H9 (cell line): ENCODE data around the gene ACOT7. TPM values are rescaled to one million over a fixed set of nuclear protein-coding genes. Genes with fewer than 3 reads are reported as not detected.

ENCODE experiments used
- DNase-seq: peaks from one replicate; pipeline ENCODE4 v3.0.0-alpha.2; 2017
- H2AFZ ChIP-seq: one replicate; pipeline ENCODE4 v1.6.1; 2013; ENCODE audit warnings: mild to moderate bottlenecking, low read length, control low read depth, moderate library complexity
- H2AK5ac ChIP-seq: 2 replicates; pipeline ENCODE4 v1.6.1; 2013; ENCODE audit warnings: low read length, control low read depth, mixed read lengths; ENCODE audit not compliant: insufficient read length
- H2BK120ac ChIP-seq: one replicate; pipeline ENCODE4 v1.6.1; 2013; ENCODE audit warnings: low read depth, mild to moderate bottlenecking, low read length, control low read depth, inconsistent platforms; ENCODE audit not compliant: poor library complexity, severe bottlenecking
- H2BK12ac ChIP-seq: 2 replicates; pipeline ENCODE4 v1.6.1; 2013; ENCODE audit warnings: low read length, control low read depth, mixed read lengths, low read depth; ENCODE audit not compliant: insufficient read length
- H2BK15ac ChIP-seq: 2 replicates; pipeline ENCODE4 v1.6.1; 2013; ENCODE audit warnings: low read depth, low read length, control low read depth
- H2BK20ac ChIP-seq: one replicate; pipeline ENCODE4 v1.6.1; 2013; ENCODE audit warnings: low read depth, mild to moderate bottlenecking, low read length, control low read depth, inconsistent platforms; ENCODE audit not compliant: poor library complexity, severe bottlenecking
- H2BK5ac ChIP-seq: 2 replicates; pipeline ENCODE4 v1.6.1; 2013; ENCODE audit warnings: low read length, control low read depth, mixed read lengths; ENCODE audit not compliant: insufficient read length
- H3K14ac ChIP-seq: 2 replicates; pipeline ENCODE4 v1.6.1; 2013; ENCODE audit warnings: low read length, control low read depth; ENCODE audit not compliant: insufficient read depth
- H3K18ac ChIP-seq: 2 replicates; pipeline ENCODE4 v1.6.1; 2013; ENCODE audit warnings: low read depth, mild to moderate bottlenecking, mixed read lengths, low read length, control low read depth; ENCODE audit not compliant: insufficient read length
- H3K23ac ChIP-seq: 2 replicates; pipeline ENCODE4 v1.6.1; 2013; ENCODE audit warnings: low read length, control low read depth, mixed read lengths, low read depth; ENCODE audit not compliant: insufficient read length
- H3K23me2 ChIP-seq: 2 replicates; pipeline ENCODE4 v1.6.1; 2013; ENCODE audit warnings: low read depth, mild to moderate bottlenecking, mixed read lengths, low read length, control low read depth; ENCODE audit not compliant: insufficient read length, poor library complexity, severe bottlenecking
- H3K27ac ChIP-seq: 2 replicates; pipeline ENCODE4 v1.5.1; 2013; ENCODE audit warnings: low read length, control low read depth, mixed read lengths, low read depth; ENCODE audit not compliant: insufficient read length
- H3K27me3 ChIP-seq: 2 replicates; pipeline ENCODE4 v1.6.1; 2013; ENCODE audit warnings: low read length, control low read depth, inconsistent platforms; ENCODE audit not compliant: insufficient read depth
- H3K4ac ChIP-seq: 2 replicates; pipeline ENCODE4 v1.6.1; 2013; ENCODE audit warnings: low read depth, mild to moderate bottlenecking, control low read depth, inconsistent platforms, low read length, moderate library complexity
- H3K4me1 ChIP-seq: 2 replicates; pipeline ENCODE4 v1.6.1; 2013; ENCODE audit warnings: low read length, control low read depth, inconsistent platforms; ENCODE audit not compliant: insufficient read depth
- H3K4me2 ChIP-seq: 2 replicates; pipeline ENCODE4 v1.6.1; 2013; ENCODE audit warnings: low read length, control low read depth, mixed read lengths; ENCODE audit not compliant: insufficient read length, insufficient read depth
- H3K56ac ChIP-seq: 2 replicates; pipeline ENCODE4 v1.6.1; 2013; ENCODE audit warnings: low read depth, mild to moderate bottlenecking, mixed read lengths, low read length, control low read depth; ENCODE audit not compliant: insufficient read length
- H3K79me1 ChIP-seq: 2 replicates; pipeline ENCODE4 v1.6.1; 2013; ENCODE audit warnings: low read depth, mild to moderate bottlenecking, moderate library complexity, low read length, control low read depth, inconsistent platforms; ENCODE audit not compliant: insufficient read depth, poor library complexity, severe bottlenecking
- H3K79me2 ChIP-seq: 2 replicates; pipeline ENCODE4 v1.6.1; 2013; ENCODE audit warnings: low read length, control low read depth, inconsistent platforms; ENCODE audit not compliant: insufficient read depth
- H3K9ac ChIP-seq: 2 replicates; pipeline ENCODE4 v1.6.1; 2013; ENCODE audit warnings: low read length, control low read depth, mixed read lengths; ENCODE audit not compliant: insufficient read length; ENCODE audit errors: extremely low read depth
- H3K9me3 ChIP-seq: one replicate; pipeline ENCODE4 v1.6.1; 2013; ENCODE audit warnings: low read depth, low read length, inconsistent platforms; ENCODE audit not compliant: control insufficient read depth
- H3T11ph ChIP-seq: one replicate; pipeline ENCODE4 v1.6.1; 2013; ENCODE audit warnings: mild to moderate bottlenecking, low read length, control low read depth, inconsistent platforms
- H4K20me1 ChIP-seq: one replicate; pipeline ENCODE4 v1.6.1; 2013; ENCODE audit not compliant: control insufficient read depth, insufficient read length, insufficient read depth
- H4K5ac ChIP-seq: 2 replicates; pipeline ENCODE4 v1.6.1; 2013; ENCODE audit warnings: low read depth, mild to moderate bottlenecking, mixed read lengths, low read length, control low read depth; ENCODE audit not compliant: insufficient read length
- H4K8ac ChIP-seq: replicated peaks from 2 replicates; pipeline ENCODE4 v1.6.1; 2013; ENCODE audit warnings: low read length, control low read depth, mixed read lengths, low read depth; ENCODE audit not compliant: insufficient read length
- H4K91ac ChIP-seq: 2 replicates; pipeline ENCODE4 v1.6.1; 2013; ENCODE audit warnings: low read depth, mild to moderate bottlenecking, moderate library complexity, mixed read lengths, low read length, control low read depth; ENCODE audit not compliant: insufficient read length
- H3K27ac Mint-ChIP-seq, 3 experiments: 2 replicates in 2 of 3; 3 replicates in 1 of 3; pipeline ENCODE4 v1.8.0; 2020 to 2021; ENCODE audit warnings: mixed read lengths in 3 of 3, mild to moderate bottlenecking in 1 of 3, moderate library complexity in 1 of 3
- H3K27me3 Mint-ChIP-seq: 2 replicates; pipeline ENCODE4 v1.8.0; 2021; ENCODE audit warnings: low read depth, mild to moderate bottlenecking, moderate library complexity, mixed read lengths
- H3K36me3 Mint-ChIP-seq, 3 experiments: 2 replicates in 2 of 3; 3 replicates in 1 of 3; pipeline ENCODE4 v1.8.0; 2020 to 2021; ENCODE audit warnings: low read depth in 3 of 3, mixed read lengths in 3 of 3; ENCODE audit not compliant: insufficient read depth in 1 of 3
- H3K4me1 Mint-ChIP-seq, 2 experiments: 2 replicates each; pipeline ENCODE4 v1.8.0; 2020; ENCODE audit warnings: mixed read lengths in 2 of 2
- H3K4me3 Mint-ChIP-seq, 2 experiments: 2 replicates in 1 of 2; 3 replicates in 1 of 2; pipeline ENCODE4 v1.8.0; 2020 to 2021; ENCODE audit warnings: mild to moderate bottlenecking in 2 of 2, mixed read lengths in 2 of 2, moderate library complexity in 1 of 2
- H3K9me3 Mint-ChIP-seq, 2 experiments: 2 replicates in 1 of 2; 3 replicates in 1 of 2; pipeline ENCODE4 v1.8.0; 2020; ENCODE audit warnings: mild to moderate bottlenecking in 2 of 2, mixed read lengths in 2 of 2, moderate library complexity in 1 of 2
- WGBS: extraction: QIAGEN DNeasy Blood & Tissue Kit; methylation state at CpG from one replicate; pipeline ENCODE4 v1.1.7; 2013; ENCODE audit warnings: missing lambda C conversion rate, low lambda C conversion rate, mixed read lengths; ENCODE audit not compliant: insufficient read length; ENCODE audit errors: extremely low coverage; 5-methylcytosine and 5-hydroxymethylcytosine counted together
- total RNA-seq: library from RNA; stranded (reverse); gene quantifications from 2 replicates; pipeline ENCODE4 v1.2.1, GENCODE V29; 2021
- TF ChIP-seq, protein P1 (sequence below): fragments of 200-600 bp; sonication (generic); conservative IDR thresholded peaks from 3 replicates; pipeline ENCODE4 v1.8.0; 2021; ENCODE audit warnings: antibody characterized with exemption, mild to moderate bottlenecking

The ACOT7 gene
- total RNA-seq, 1 experiment from 2014 or later: 87.4 TPM

DNA sequence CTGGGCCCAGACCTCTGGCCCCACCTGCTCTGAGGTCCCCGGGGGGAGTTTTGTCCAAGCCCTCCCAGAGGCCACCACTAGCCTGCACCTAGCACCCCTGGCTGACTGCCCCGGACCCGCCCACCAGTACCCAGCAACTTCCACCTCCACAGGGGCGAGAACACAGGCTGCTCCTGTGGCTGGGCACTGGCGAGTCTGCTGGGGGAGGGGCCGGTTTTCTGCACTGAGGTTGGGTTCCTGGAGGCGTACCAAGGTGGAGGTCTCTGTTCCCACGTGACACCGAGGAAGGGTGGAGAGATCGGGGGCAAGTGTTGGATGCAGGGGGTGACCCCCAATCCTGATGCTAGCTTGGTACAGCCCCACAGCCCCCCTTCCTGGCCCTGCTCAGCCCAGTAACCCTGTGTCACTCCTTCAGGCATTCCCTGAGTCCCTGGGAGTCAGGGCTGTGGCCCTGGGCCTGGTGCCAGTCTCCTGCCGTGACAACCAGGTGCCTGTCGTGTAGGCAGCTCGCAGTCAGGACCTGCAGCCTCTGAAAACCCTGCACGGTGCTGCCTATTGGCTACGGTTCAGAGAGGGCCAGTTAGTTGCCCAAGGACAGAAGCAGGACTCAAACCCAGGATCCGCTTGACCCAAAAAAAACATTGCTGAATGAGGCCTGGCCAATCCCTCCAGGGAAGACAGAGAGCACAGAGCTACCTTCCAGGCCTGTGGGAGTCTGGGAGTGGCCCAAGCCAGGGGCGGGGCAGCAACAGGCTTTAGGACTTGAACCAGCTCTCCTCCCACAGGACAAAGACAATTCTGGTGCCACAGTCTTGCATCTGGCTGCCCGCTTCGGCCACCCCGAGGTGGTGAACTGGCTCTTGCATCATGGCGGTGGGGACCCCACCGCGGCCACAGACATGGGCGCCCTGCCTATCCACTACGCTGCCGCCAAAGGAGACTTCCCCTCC, 34.1 kb upstream of the ACOT7 start:
- Histone ChIP-seq H3K4me2 (no peak overlapping the region), H2AK5ac (no peak overlapping the region), H3K14ac (no peak overlapping the region; the same call in 1 of the 2 replicates), H2BK12ac (no peak overlapping the region), H3K23me2 (peaks cover 3% of the 10 kb centered on the region), H3K27ac (no peak overlapping the region), H2BK5ac (no peak overlapping the region), H3T11ph (no peak overlapping the region), H4K20me1 (no peaks in the 10 kb centered on the region), H4K91ac (no peak overlapping the region), H3K9me3 (no peaks in the 10 kb centered on the region), H3K9ac (no peak overlapping the region), H3K27me3 (peaks cover 29% of the 10 kb centered on the region; the same call in 1 of the 2 replicates), H2BK15ac (no peak overlapping the region), H2AFZ (no peak overlapping the region), H3K4me1 (no peaks in the 10 kb centered on the region), H3K56ac (no peak overlapping the region), H3K79me2 (no peaks in the 10 kb centered on the region), H2BK120ac (no peak overlapping the region), H3K23ac (no peak overlapping the region), H4K5ac (no peak overlapping the region), H3K4ac (no peak overlapping the region), H4K8ac (no peak overlapping the region), H3K79me1 (no peaks in the 10 kb centered on the region), H2BK20ac (no peak overlapping the region), H3K18ac (no peak overlapping the region)
- no peak overlapping the region for H3K27ac Mint-ChIP-seq
- TF ChIP-seq, protein P1, sequence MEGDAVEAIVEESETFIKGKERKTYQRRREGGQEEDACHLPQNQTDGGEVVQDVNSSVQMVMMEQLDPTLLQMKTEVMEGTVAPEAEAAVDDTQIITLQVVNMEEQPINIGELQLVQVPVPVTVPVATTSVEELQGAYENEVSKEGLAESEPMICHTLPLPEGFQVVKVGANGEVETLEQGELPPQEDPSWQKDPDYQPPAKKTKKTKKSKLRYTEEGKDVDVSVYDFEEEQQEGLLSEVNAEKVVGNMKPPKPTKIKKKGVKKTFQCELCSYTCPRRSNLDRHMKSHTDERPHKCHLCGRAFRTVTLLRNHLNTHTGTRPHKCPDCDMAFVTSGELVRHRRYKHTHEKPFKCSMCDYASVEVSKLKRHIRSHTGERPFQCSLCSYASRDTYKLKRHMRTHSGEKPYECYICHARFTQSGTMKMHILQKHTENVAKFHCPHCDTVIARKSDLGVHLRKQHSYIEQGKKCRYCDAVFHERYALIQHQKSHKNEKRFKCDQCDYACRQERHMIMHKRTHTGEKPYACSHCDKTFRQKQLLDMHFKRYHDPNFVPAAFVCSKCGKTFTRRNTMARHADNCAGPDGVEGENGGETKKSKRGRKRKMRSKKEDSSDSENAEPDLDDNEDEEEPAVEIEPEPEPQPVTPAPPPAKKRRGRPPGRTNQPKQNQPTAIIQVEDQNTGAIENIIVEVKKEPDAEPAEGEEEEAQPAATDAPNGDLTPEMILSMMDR: no peak
- peaks cover 0 to 3% of the 10 kb centered on the region in 2 experiments; a peak in 2 of 5 replicates for H3K9me3 Mint-ChIP-seq
- WGBS: no CpG with 5 or more reads among the region's 26 CpGs
- H3K4me3 Mint-ChIP-seq: no peak overlapping the region
- H3K36me3 Mint-ChIP-seq: no peaks in the 10 kb centered on the region
- peaks cover 17 to 24% of the 10 kb centered on the region in 2 experiments for H3K4me1 Mint-ChIP-seq
- DNase-seq: peak; percentile 28
- peaks cover 76% of the 10 kb centered on the region for H3K27me3 Mint-ChIP-seq
